GM12878 (cell line): ENCODE results near the gene KCTD6. TPM values are rescaled to one million over a fixed set of nuclear protein-coding genes. Genes with fewer than 3 reads are reported as not detected.

ENCODE experiments used
- ATAC-seq: fragments of 200-7000 bp; cut with Tn5 transposase; 3 replicates; pipeline ENCODE4 v1.9.1; 2020; ENCODE audit warnings: mild to moderate bottlenecking, moderate library complexity
- BruUV-seq: library from RNA; stranded (reverse); fragments of 400-500 nt; replicated peaks from 2 replicates; lab custom pipeline; 2021; lab: Mats Ljungman, UMichigan
- CTCF ChIA-PET: fragments of 300-600 bp; sonication (Branson Sonifier 250); formaldehyde crosslinking; extraction: SDS; loops from one replicate; lab custom pipeline; 2021; ENCODE audit warnings: inconsistent platforms; lab: Yijun Ruan, JAX
- POLR2A ChIA-PET: fragments of 350-600 bp; formaldehyde crosslinking; extraction: SDS; loops from one replicate; lab custom pipeline; 2021; ENCODE audit warnings: inconsistent platforms; lab: Charles Lee
- RAD21 ChIA-PET: fragments of 300-600 bp; sonication (Branson Sonifier 250); formaldehyde crosslinking; loops from one replicate; lab custom pipeline; 2023; ENCODE audit warnings: antibody characterized with exemption; ENCODE audit not compliant: unreplicated experiment; lab: Charles Lee
- SMC1A ChIA-PET: fragments of 300-600 bp; sonication (Branson Sonifier 250); formaldehyde crosslinking; loops from one replicate; lab custom pipeline; 2023; ENCODE audit not compliant: unreplicated experiment, uncharacterized antibody; lab: Charles Lee
- DNase-seq: peaks from one replicate; pipeline ENCODE4 v3.0.0-alpha.2; 2011; ENCODE audit warnings: low read depth, low spot score
- FAIRE-seq: peaks from 3 replicates; lab custom pipeline; 2011; peaks lifted over from hg19 to GRCh38; lab: Jason Lieb, UNC
- H2AFZ ChIP-seq: 2 replicates; pipeline ENCODE4 v1.6.0; 2011; ENCODE audit warnings: low read depth, low read length, control low read depth; ENCODE audit not compliant: control insufficient read depth
- H3K27ac ChIP-seq: 2 replicates; pipeline ENCODE4 v1.5.1; 2011; ENCODE audit warnings: control low read depth; ENCODE audit not compliant: control insufficient read depth, insufficient read depth
- H3K27me3 ChIP-seq, 2 experiments: replicated peaks in 1 of 2; 2 replicates each; pipeline versions ENCODE4 v1.6.0 to v1.6.1; 2011; ENCODE audit warnings: low read length in 1 of 2; ENCODE audit not compliant: control insufficient read depth in 2 of 2, insufficient read depth in 2 of 2
- H3K36me3 ChIP-seq, 2 experiments: 2 replicates each; pipeline ENCODE4 v1.5.1; 2011; ENCODE audit warnings: low read length in 1 of 2; ENCODE audit not compliant: control insufficient read depth in 2 of 2, insufficient read depth in 2 of 2
- H3K4me1 ChIP-seq: 2 replicates; pipeline ENCODE4 v1.6.1; 2011; ENCODE audit warnings: mild to moderate bottlenecking, low read length, moderate library complexity, mixed read lengths; ENCODE audit not compliant: control insufficient read depth, insufficient read depth
- H3K4me2 ChIP-seq: 2 replicates; pipeline ENCODE4 v1.6.0; 2011; ENCODE audit warnings: control low read depth; ENCODE audit not compliant: control insufficient read depth, insufficient read depth
- H3K4me3 ChIP-seq: fragments of 200-600 bp; sonication (generic); 2 replicates; pipeline ENCODE4 v1.5.1; 2016
- H3K79me2 ChIP-seq: 2 replicates; pipeline ENCODE4 v1.6.0; 2011; ENCODE audit warnings: low read length; ENCODE audit not compliant: control insufficient read depth, insufficient read depth
- H3K9ac ChIP-seq: 2 replicates; pipeline ENCODE4 v1.8.0; 2011; ENCODE audit warnings: low read length, control low read depth, mixed read lengths; ENCODE audit not compliant: control insufficient read depth, insufficient read depth
- H3K9me3 ChIP-seq: replicated peaks from 3 replicates; pipeline ENCODE4 v1.5.1; 2011; ENCODE audit warnings: mild to moderate bottlenecking, low read length; ENCODE audit not compliant: control insufficient read depth, insufficient read depth
- H4K20me1 ChIP-seq: 2 replicates; pipeline ENCODE4 v1.6.0; 2011; ENCODE audit not compliant: control insufficient read depth, insufficient read depth
- BMI1 ChIP-seq: fragments of 450-650 bp; IDR thresholded peaks from 2 replicates; pipeline ENCODE4 v1.6.1; 2016; ENCODE audit warnings: mild to moderate bottlenecking, moderate library complexity, borderline replicate concordance
- BRCA1 ChIP-seq: IDR thresholded peaks from 2 replicates; pipeline ENCODE4 v1.6.1; 2011; ENCODE audit warnings: low read depth, low read length, improper control_type of control experiment
- CBFB ChIP-seq: IDR thresholded peaks from 2 replicates; pipeline ENCODE4 v1.6.1; 2016; ENCODE audit warnings: antibody characterized with exemption, low read depth
- CREB1 ChIP-seq: IDR thresholded peaks from 2 replicates; pipeline ENCODE4 v1.6.1; 2012; ENCODE audit warnings: low read depth, mild to moderate bottlenecking, inconsistent platforms
- EP300 ChIP-seq, 2 experiments: fragments of 150-350 bp in 1 of 2; IDR thresholded peaks; 2 replicates each; pipeline ENCODE4 v1.6.1; 2011 to 2012; ENCODE audit warnings: low read depth in 2 of 2, low read length in 2 of 2, borderline replicate concordance in 1 of 2, improper control_type of control experiment in 1 of 2, inconsistent platforms in 1 of 2; ENCODE audit not compliant: control insufficient read depth in 1 of 2
- NFYA ChIP-seq: IDR thresholded peaks from 2 replicates; pipeline ENCODE4 v1.6.1; 2011; ENCODE audit warnings: low read depth, mild to moderate bottlenecking, low read length, improper control_type of control experiment, borderline replicate concordance
- PAX5 ChIP-seq: IDR thresholded peaks from 2 replicates; pipeline ENCODE4 v1.6.1; 2011; ENCODE audit warnings: low read depth, low read length, borderline replicate concordance
- PML ChIP-seq: IDR thresholded peaks from 2 replicates; pipeline ENCODE4 v1.6.1; 2012; ENCODE audit warnings: low read length, inconsistent platforms
- POLR2A ChIP-seq: IDR thresholded peaks from 2 replicates; pipeline ENCODE4 v1.6.1; 2011; ENCODE audit warnings: low read depth, mild to moderate bottlenecking, low read length
- POLR2AphosphoS2 ChIP-seq: IDR thresholded peaks from 2 replicates; pipeline ENCODE4 v1.6.1; 2011; ENCODE audit warnings: low read depth, mild to moderate bottlenecking, low read length, improper control_type of control experiment, moderate library complexity
- RBBP5 ChIP-seq: fragments of 200-600 bp; sonication (generic); conservative IDR thresholded peaks from 2 replicates; pipeline ENCODE4 v1.6.1; 2016
- RFX5 ChIP-seq: IDR thresholded peaks from 2 replicates; pipeline ENCODE4 v1.6.1; 2011; ENCODE audit warnings: low read depth, low read length, improper control_type of control experiment
- SREBF1 ChIP-seq: IDR thresholded peaks from 2 replicates; pipeline ENCODE4 v1.6.1; 2012; ENCODE audit warnings: mild to moderate bottlenecking, low read length
- STAT3 ChIP-seq: IDR thresholded peaks from 2 replicates; pipeline ENCODE4 v1.6.1; 2011; ENCODE audit warnings: low read depth, low read length, improper control_type of control experiment
- ZBED1 ChIP-seq: IDR thresholded peaks from 2 replicates; pipeline ENCODE4 v1.6.1; 2016; ENCODE audit warnings: borderline replicate concordance
- ZNF384 ChIP-seq: IDR thresholded peaks from 2 replicates; pipeline ENCODE4 v1.6.1; 2012; ENCODE audit warnings: low read depth, mild to moderate bottlenecking, low read length, improper control_type of control experiment, borderline replicate concordance
- WGBS: methylation state at CpG from one replicate; pipeline ENCODE4 v1.1.6; 2016; ENCODE audit warnings: low lambda C conversion rate; ENCODE audit not compliant: insufficient replicate concordance, insufficient coverage; ENCODE audit errors: missing lambda C conversion rate; 5-methylcytosine and 5-hydroxymethylcytosine counted together
- in situ Hi-C: fragments of 300-500 bp; cut with MboI; formaldehyde crosslinking; loops from 9 replicates; pipeline ENCODE4 v1.14.3; 2018; ENCODE audit warnings: mixed read lengths
- intact Hi-C: fragments of 100-400 bp; cut with micrococcal nuclease; formaldehyde crosslinking; loops from one replicate; pipeline ENCODE4 v1.14.2; 2022; ENCODE audit not compliant: unreplicated experiment
- polyA plus RNA-seq, 11 experiments: library from polyadenylated mRNA; depleted of rRNA in 4 of 11; unstranded in 6 of 11; stranded (reverse) in 5 of 11; fragments of >200 nt; fragmentation: Nextera tagmentation in 4 of 11; fragmentation: Illumina TruSeq in 1 of 11; extraction: Ambion mirVana in 4 of 11; extraction: Trizol in 1 of 11; gene quantifications; 1 replicate in 1 of 11; 2 replicates in 10 of 11; pipeline versions ENCODE4 v1.2.1 to v1.2.3, GENCODE V29; 2011 to 2016; ENCODE audit warnings: inconsistent platforms in 2 of 11, missing spikeins in 2 of 11, low read depth in 1 of 11
- total RNA-seq, 4 experiments: library from RNA; depleted of rRNA in 3 of 4; stranded (reverse); fragments of >200 nt in 3 of 4; fragmentation: Illumina TruSeq in 1 of 4; extraction: Trizol in 1 of 4; gene quantifications; 2 replicates each; pipeline versions ENCODE4 v1.2.1 to v1.2.3, GENCODE V29; 2013 to 2021
- TF ChIP-seq, protein P1 (sequence below): fragments of 450-650 bp; conservative IDR thresholded peaks from 2 replicates; pipeline ENCODE4 v1.6.1; 2017; ENCODE audit warnings: mild to moderate bottlenecking, moderate library complexity
- TF ChIP-seq, protein P2 (sequence below): IDR thresholded peaks from 2 replicates; pipeline ENCODE4 v1.6.1; 2011; ENCODE audit warnings: low read depth, low read length, improper control_type of control experiment, borderline replicate concordance
- TF ChIP-seq, protein P3 (sequence below): fragments of 150-350 bp; IDR thresholded peaks from 2 replicates; pipeline ENCODE4 v1.6.1; 2014; ENCODE audit warnings: mild to moderate bottlenecking, low read depth, low read length
- TF ChIP-seq, protein P4 (sequence below): IDR thresholded peaks from 2 replicates; pipeline ENCODE4 v1.6.1; 2011; ENCODE audit warnings: mild to moderate bottlenecking, low read depth, low read length, moderate library complexity; ENCODE audit not compliant: insufficient replicate concordance

KCTD6 gene
- total and polyA plus RNA-seq, 10 of the 15 experiments (the other 5 are each of a cell fraction or from before 2014, with no cell fraction given): 5.2 to 10.7 (median 8.7) TPM

DNA sequence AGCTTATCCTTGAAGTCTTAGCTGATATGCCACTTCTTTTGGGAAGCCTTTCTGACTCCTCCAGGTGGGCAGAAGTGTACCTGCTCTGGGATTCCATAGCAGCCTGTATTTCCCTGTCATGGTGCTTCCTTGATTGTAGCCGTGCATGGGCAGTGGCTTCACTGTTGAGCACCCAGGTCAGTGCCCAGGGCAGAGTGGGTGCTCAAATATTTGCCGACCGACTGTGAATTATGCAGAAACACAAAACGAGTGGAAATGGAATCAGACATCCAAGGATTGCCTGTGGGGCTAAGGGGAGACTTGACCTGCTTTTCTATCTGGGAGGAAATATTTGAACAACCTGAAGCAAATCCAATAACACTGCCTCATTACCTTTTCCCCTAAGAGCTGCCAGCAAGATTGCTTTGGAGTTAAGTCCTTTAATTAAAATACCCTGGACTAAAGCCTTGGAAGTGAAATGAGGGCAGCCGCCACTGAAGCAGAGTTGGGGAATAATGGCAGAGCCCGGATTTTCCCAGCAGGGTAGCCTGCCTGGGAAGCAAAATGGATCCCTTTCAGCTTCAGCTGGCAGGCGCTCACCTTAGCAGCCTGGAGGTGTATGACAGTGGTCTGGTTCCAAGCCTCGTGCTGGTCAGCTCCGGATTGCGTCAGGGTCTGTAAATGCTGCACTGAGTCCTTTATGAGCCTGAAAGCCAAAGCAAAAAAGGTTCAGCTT, 30.2 kb downstream of the KCTD6 start:
- CTCF ChIA-PET: interaction anchor here (0.7 to 1.6 kb wide), 9 partner anchors 10 to 562 kb away, joined by 3 to 5 read pairs (median 3); partner anchors contain the start of gene KCTD6
- no peak for FAIRE-seq
- POLR2A ChIA-PET: no interaction called here
- H3K36me3 ChIP-seq: no peaks in the 10 kb centered on the region
- H3K79me2 ChIP-seq: no peaks in the 10 kb centered on the region
- H3K4me1 ChIP-seq: no peaks in the 10 kb centered on the region
- H3K9ac ChIP-seq: no peak overlapping the region
- no peaks in the 10 kb centered on the region for H4K20me1 ChIP-seq
- H3K27ac ChIP-seq: no peak overlapping the region
- no peak for DNase-seq
- WGBS: 37% methylated on average over 10 of the region's 10 CpGs
- intact Hi-C loops: no loop called here
- no peaks in the 10 kb centered on the region for H3K9me3 ChIP-seq
- H3K27me3 ChIP-seq: no peaks in the 10 kb centered on the region
- no peak overlapping the region for H2AFZ ChIP-seq
- SMC1A ChIA-PET: interaction anchor here (0.8 to 1.5 kb wide), 3 partner anchors 10 to 216 kb away, joined by 3 to 5 read pairs (median 4); partner anchors contain the start of genes HTD2, KCTD6 and RPP14
- H3K4me3 ChIP-seq: no peak overlapping the region
- ATAC-seq: no peak
- BruUV-seq: no TSS peak
- H3K4me2 ChIP-seq: no peak overlapping the region
- in situ Hi-C loops: no loop called here
- RAD21 ChIA-PET: interaction anchor here (0.8 kb wide), 1 partner anchor 58 kb away, joined by 4 read pairs; no protein-coding TSS in a partner anchor
- TF ChIP-seq, protein P1, sequence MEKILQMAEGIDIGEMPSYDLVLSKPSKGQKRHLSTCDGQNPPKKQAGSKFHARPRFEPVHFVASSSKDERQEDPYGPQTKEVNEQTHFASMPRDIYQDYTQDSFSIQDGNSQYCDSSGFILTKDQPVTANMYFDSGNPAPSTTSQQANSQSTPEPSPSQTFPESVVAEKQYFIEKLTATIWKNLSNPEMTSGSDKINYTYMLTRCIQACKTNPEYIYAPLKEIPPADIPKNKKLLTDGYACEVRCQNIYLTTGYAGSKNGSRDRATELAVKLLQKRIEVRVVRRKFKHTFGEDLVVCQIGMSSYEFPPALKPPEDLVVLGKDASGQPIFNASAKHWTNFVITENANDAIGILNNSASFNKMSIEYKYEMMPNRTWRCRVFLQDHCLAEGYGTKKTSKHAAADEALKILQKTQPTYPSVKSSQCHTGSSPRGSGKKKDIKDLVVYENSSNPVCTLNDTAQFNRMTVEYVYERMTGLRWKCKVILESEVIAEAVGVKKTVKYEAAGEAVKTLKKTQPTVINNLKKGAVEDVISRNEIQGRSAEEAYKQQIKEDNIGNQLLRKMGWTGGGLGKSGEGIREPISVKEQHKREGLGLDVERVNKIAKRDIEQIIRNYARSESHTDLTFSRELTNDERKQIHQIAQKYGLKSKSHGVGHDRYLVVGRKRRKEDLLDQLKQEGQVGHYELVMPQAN: no peak
- TF ChIP-seq STAT3 (no peak), BRCA1 (no peak), RFX5 (no peak), RBBP5 (no peak), CBFB (no peak), ZBED1 (no peak), ZNF384 (no peak), CREB1 (no peak), BMI1 (no peak), SREBF1 (no peak), POLR2AphosphoS2 (no peak), PAX5 (no peak), PML (no peak), EP300 (IDR thresholded peaks at IDR 0.05; ENCODE audit: borderline replicate concordance in 1 of 2, control insufficient read depth in 1 of 2, low read depth in 2 of 2, low read length in 2 of 2) (no peak), POLR2A (no peak), NFYA (no peak)
- TF ChIP-seq, protein P2, sequence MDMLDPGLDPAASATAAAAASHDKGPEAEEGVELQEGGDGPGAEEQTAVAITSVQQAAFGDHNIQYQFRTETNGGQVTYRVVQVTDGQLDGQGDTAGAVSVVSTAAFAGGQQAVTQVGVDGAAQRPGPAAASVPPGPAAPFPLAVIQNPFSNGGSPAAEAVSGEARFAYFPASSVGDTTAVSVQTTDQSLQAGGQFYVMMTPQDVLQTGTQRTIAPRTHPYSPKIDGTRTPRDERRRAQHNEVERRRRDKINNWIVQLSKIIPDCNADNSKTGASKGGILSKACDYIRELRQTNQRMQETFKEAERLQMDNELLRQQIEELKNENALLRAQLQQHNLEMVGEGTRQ: no peak
- TF ChIP-seq, protein P3, sequence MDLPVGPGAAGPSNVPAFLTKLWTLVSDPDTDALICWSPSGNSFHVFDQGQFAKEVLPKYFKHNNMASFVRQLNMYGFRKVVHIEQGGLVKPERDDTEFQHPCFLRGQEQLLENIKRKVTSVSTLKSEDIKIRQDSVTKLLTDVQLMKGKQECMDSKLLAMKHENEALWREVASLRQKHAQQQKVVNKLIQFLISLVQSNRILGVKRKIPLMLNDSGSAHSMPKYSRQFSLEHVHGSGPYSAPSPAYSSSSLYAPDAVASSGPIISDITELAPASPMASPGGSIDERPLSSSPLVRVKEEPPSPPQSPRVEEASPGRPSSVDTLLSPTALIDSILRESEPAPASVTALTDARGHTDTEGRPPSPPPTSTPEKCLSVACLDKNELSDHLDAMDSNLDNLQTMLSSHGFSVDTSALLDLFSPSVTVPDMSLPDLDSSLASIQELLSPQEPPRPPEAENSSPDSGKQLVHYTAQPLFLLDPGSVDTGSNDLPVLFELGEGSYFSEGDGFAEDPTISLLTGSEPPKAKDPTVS: no peak
- TF ChIP-seq, protein P4, sequence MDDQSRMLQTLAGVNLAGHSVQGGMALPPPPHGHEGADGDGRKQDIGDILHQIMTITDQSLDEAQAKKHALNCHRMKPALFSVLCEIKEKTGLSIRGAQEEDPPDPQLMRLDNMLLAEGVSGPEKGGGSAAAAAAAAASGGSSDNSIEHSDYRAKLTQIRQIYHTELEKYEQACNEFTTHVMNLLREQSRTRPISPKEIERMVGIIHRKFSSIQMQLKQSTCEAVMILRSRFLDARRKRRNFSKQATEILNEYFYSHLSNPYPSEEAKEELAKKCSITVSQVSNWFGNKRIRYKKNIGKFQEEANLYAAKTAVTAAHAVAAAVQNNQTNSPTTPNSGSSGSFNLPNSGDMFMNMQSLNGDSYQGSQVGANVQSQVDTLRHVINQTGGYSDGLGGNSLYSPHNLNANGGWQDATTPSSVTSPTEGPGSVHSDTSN: no peak
